ENCODE results near the gene COBL. TPM values are rescaled to one million over a fixed set of nuclear protein-coding genes. Genes with fewer than 3 reads are reported as not detected.

The COBL gene
- polyA plus RNA-seq, 3 donors: not detected

DNA sequence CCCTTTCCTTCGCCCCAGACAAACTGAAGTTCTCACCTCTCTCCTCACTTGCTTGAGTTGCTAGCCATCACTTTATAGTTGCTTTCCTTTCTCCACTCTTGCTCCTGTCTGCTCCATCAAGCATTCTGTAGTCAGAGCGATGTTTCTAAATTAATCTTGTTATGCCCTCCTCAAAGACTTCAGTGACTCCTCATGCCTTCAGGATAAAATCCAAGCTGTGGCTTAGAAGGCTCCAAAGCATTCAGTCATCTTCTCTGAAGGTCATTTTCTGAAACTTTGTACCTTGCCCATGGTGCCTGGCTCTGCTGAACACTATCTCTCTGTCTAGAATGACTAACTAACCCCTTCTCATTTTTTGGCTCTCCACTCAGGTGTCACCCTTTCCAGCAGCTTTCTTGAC is 311.5 kb downstream of the COBL start:
- Mint-ChIP-seq H3K27me3 (ENCODE audit: low read depth in 3 of 3) (peaks cover 0 to 2% (median 1%) of the 10 kb centered on the region in 3 donors), H3K27ac (no peak overlapping the region), H3K4me1 (no peaks in the 10 kb centered on the region), H3K4me3 (no peak overlapping the region), H3K9me3 (peaks cover 0 to 7% (median 1%) of the 10 kb centered on the region in 7 donors), H3K36me3 (no peaks in the 10 kb centered on the region)
- Histone ChIP-seq H3K27ac (ENCODE audit: low read depth in 1 of 2, low read length in 2 of 2) (no peak overlapping the region), H3K36me3 (replicated peaks in 1 of 2; ENCODE audit: control insufficient read depth in 1 of 2, insufficient read depth in 2 of 2, low read length in 2 of 2) (no peaks in the 10 kb centered on the region), H2AFZ (ENCODE audit: insufficient read depth, low read depth, low read length, poor library complexity, severe bottlenecking) (no peak overlapping the region), H3K4me2 (replicated peaks; ENCODE audit: extremely low read depth, low read length, poor library complexity, severe bottlenecking) (no peak overlapping the region), H3K27me3 (ENCODE audit: control insufficient read depth in 2 of 2, insufficient read depth in 2 of 2, low read length in 2 of 2) (no peaks in the 10 kb centered on the region), H4K20me1 (ENCODE audit: insufficient read depth, low read length) (no peaks in the 10 kb centered on the region), H3K4me3 (replicated peaks in 1 of 3; ENCODE audit: low read depth in 2 of 3, low read length in 3 of 3) (no peak overlapping the region), H3K79me2 (ENCODE audit: insufficient read depth, low read length) (no peaks in the 10 kb centered on the region), H3K4me1 (ENCODE audit: control insufficient read depth in 1 of 2, insufficient read depth in 2 of 2, low read length in 2 of 2) (no peaks in the 10 kb centered on the region), H3K9me3 (replicated peaks in 1 of 2; ENCODE audit: control insufficient read depth in 1 of 2, insufficient read depth in 1 of 2, low read length in 2 of 2) (no peaks in the 10 kb centered on the region), H3K9ac (ENCODE audit: insufficient read depth, low read length, poor library complexity, severe bottlenecking) (no peak overlapping the region)
- intact Hi-C loops (cut with micrococcal nuclease): no loop called here
- DNase-seq: no peak
- 90% methylated on average over 2 of the region's 2 CpGs for WGBS (ENCODE audit: insufficient coverage)
- TF ChIP-seq, protein P1, sequence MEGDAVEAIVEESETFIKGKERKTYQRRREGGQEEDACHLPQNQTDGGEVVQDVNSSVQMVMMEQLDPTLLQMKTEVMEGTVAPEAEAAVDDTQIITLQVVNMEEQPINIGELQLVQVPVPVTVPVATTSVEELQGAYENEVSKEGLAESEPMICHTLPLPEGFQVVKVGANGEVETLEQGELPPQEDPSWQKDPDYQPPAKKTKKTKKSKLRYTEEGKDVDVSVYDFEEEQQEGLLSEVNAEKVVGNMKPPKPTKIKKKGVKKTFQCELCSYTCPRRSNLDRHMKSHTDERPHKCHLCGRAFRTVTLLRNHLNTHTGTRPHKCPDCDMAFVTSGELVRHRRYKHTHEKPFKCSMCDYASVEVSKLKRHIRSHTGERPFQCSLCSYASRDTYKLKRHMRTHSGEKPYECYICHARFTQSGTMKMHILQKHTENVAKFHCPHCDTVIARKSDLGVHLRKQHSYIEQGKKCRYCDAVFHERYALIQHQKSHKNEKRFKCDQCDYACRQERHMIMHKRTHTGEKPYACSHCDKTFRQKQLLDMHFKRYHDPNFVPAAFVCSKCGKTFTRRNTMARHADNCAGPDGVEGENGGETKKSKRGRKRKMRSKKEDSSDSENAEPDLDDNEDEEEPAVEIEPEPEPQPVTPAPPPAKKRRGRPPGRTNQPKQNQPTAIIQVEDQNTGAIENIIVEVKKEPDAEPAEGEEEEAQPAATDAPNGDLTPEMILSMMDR (IDR thresholded peaks at IDR 0.05): no peak

DNA sequence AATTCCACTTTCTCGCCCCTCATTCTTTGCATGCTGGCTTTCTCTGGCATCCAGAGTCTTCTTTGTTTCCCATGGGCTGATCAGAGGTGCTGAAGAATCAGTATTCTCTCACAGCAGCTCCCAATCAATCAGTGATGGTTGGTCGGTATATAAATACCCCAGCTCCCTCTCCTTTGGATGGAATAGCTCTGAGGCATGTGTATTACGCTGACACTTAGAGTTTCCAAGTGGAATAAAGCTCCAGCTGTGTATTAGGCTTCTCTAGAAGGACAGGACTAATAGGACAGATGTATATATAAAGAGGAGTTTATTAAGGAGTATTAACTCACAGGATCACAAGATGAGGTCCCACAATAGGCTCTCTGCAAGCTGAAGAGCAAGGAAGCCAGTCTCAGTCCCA is 315.7 kb downstream of the COBL start:
- 88% methylated on average over 1 of the region's 3 CpGs for WGBS (ENCODE audit: insufficient coverage)
- peaks cover 0 to 2% (median 1%) of the 10 kb centered on the region in 3 donors for H3K27me3 Mint-ChIP-seq (ENCODE audit: low read depth in 3 of 3)

More for the DNA sequence above, 315.7 kb downstream of the COBL start:
- Mint-ChIP-seq H3K4me1 (no peaks in the 10 kb centered on the region), H3K27ac (no peak overlapping the region), H3K36me3 (no peaks in the 10 kb centered on the region), H3K4me3 (no peak overlapping the region), H3K9me3 (peaks cover 0 to 12% (median 2%) of the 10 kb centered on the region in 7 donors)
- Histone ChIP-seq H3K27ac (ENCODE audit: low read depth in 1 of 2, low read length in 2 of 2) (no peak overlapping the region), H3K9ac (ENCODE audit: insufficient read depth, low read length, poor library complexity, severe bottlenecking) (no peak overlapping the region), H2AFZ (ENCODE audit: insufficient read depth, low read depth, low read length, poor library complexity, severe bottlenecking) (no peak overlapping the region), H3K4me3 (replicated peaks in 1 of 3; ENCODE audit: low read depth in 2 of 3, low read length in 3 of 3) (no peak overlapping the region), H4K20me1 (ENCODE audit: insufficient read depth, low read length) (no peaks in the 10 kb centered on the region), H3K36me3 (replicated peaks in 1 of 2; ENCODE audit: control insufficient read depth in 1 of 2, insufficient read depth in 2 of 2, low read length in 2 of 2) (no peaks in the 10 kb centered on the region), H3K4me2 (replicated peaks; ENCODE audit: extremely low read depth, low read length, poor library complexity, severe bottlenecking) (no peak overlapping the region), H3K79me2 (ENCODE audit: insufficient read depth, low read length) (no peaks in the 10 kb centered on the region), H3K27me3 (ENCODE audit: control insufficient read depth in 2 of 2, insufficient read depth in 2 of 2, low read length in 2 of 2) (no peaks in the 10 kb centered on the region), H3K4me1 (ENCODE audit: control insufficient read depth in 1 of 2, insufficient read depth in 2 of 2, low read length in 2 of 2) (no peaks in the 10 kb centered on the region), H3K9me3 (replicated peaks in 1 of 2; ENCODE audit: control insufficient read depth in 1 of 2, insufficient read depth in 1 of 2, low read length in 2 of 2) (no peaks in the 10 kb centered on the region)
- DNase-seq: no peak
- intact Hi-C loops (cut with micrococcal nuclease): no loop called here
- TF ChIP-seq, protein P1 (IDR thresholded peaks at IDR 0.05): no peak

Measured in CD14-positive monocyte (primary cell).